ENCODE measurements around the gene SNRNP200.

- no peak for TF ChIP-seq CTCF (IDR thresholded peaks at IDR 0.05 in 4 of 5, conservative IDR thresholded peaks at IDR 0.05 in 1 of 5)
- TF ChIP-seq POLR2A (IDR thresholded peaks at IDR 0.05) = no peak
These were observed 21.9 kb upstream of the SNRNP200 start for GRCh38 chr2:96326990-96327820.

Data from gastrocnemius medialis (tissue), 4 donors.